Measurements from ENCODE around the gene PTPRJ. TPM values are rescaled to one million over a fixed set of nuclear protein-coding genes. Genes with fewer than 3 reads are reported as not detected.

The PTPRJ gene
- total RNA-seq, 1 donor from 2014 or later: 24.3 TPM

- H3K27me3 Mint-ChIP-seq (ENCODE audit: low read depth): no peaks in the 10 kb centered on the region
- H3K27ac Mint-ChIP-seq (ENCODE audit: unreplicated experiment): no peak overlapping the region
- peaks cover 21% of the 10 kb centered on the region for H3K4me1 Mint-ChIP-seq
- H3K36me3 Mint-ChIP-seq (ENCODE audit: low read depth): peaks cover 22% of the 10 kb centered on the region
- TF ChIP-seq, protein P1, sequence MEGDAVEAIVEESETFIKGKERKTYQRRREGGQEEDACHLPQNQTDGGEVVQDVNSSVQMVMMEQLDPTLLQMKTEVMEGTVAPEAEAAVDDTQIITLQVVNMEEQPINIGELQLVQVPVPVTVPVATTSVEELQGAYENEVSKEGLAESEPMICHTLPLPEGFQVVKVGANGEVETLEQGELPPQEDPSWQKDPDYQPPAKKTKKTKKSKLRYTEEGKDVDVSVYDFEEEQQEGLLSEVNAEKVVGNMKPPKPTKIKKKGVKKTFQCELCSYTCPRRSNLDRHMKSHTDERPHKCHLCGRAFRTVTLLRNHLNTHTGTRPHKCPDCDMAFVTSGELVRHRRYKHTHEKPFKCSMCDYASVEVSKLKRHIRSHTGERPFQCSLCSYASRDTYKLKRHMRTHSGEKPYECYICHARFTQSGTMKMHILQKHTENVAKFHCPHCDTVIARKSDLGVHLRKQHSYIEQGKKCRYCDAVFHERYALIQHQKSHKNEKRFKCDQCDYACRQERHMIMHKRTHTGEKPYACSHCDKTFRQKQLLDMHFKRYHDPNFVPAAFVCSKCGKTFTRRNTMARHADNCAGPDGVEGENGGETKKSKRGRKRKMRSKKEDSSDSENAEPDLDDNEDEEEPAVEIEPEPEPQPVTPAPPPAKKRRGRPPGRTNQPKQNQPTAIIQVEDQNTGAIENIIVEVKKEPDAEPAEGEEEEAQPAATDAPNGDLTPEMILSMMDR (conservative IDR thresholded peaks at IDR 0.05): no peak
- DNase-seq (ENCODE audit: low read depth, low spot score): no peak
- no peaks in the 10 kb centered on the region for H3K9me3 Mint-ChIP-seq
- H3K4me3 Mint-ChIP-seq: no peak overlapping the region
Observed at GRCh38 chr11:48142889-48143288, 162.5 kb downstream of the PTPRJ start.

- H3K4me3 Mint-ChIP-seq: no peak overlapping the region
- H3K27me3 Mint-ChIP-seq (ENCODE audit: low read depth): no peaks in the 10 kb centered on the region
- H3K9me3 Mint-ChIP-seq: peaks cover 7% of the 10 kb centered on the region
- H3K27ac Mint-ChIP-seq (ENCODE audit: unreplicated experiment): no peak overlapping the region
- DNase-seq (ENCODE audit: low read depth, low spot score): no peak
- H3K4me1 Mint-ChIP-seq: no peaks in the 10 kb centered on the region
- peaks cover 30% of the 10 kb centered on the region for H3K36me3 Mint-ChIP-seq (ENCODE audit: low read depth)
- TF ChIP-seq, protein P1 (conservative IDR thresholded peaks at IDR 0.05): no peak
Observed at GRCh38 chr11:48148749-48149148, 168.4 kb downstream of the PTPRJ start.

DNA sequence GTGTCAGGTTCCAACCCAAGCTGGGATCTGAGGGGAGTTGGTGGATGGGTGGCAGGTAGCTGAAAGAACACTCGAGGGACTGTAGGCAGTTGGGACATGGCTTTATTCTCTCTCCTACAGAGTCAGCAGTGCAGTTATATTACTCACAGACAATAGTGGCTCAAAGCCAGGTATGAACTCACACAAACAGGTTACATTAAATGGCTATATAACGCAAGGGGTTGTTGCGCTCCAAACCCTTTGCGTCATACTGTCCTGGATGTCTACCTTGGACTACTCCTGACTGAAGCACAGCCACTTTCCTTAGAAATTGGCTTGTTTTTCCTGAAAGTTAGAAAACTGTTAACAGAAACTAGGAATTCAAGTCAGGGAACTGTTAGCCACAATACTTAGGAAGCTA, 169.9 kb downstream of the PTPRJ start:
- Mint-ChIP-seq H3K4me1 (no peaks in the 10 kb centered on the region), H3K36me3 (ENCODE audit: low read depth) (peaks cover 30% of the 10 kb centered on the region)
- TF ChIP-seq, protein P1 (conservative IDR thresholded peaks at IDR 0.05): no peak

GRCh38 chr11:48154151-48154550, 173.8 kb downstream of the PTPRJ start:
- TF ChIP-seq, protein P1 (conservative IDR thresholded peaks at IDR 0.05): no peak
- Mint-ChIP-seq H3K4me3 (no peak overlapping the region), H3K4me1 (no peaks in the 10 kb centered on the region), H3K36me3 (ENCODE audit: low read depth) (peaks cover 36% of the 10 kb centered on the region), H3K27me3 (ENCODE audit: low read depth) (no peaks in the 10 kb centered on the region), H3K9me3 (peaks cover 8% of the 10 kb centered on the region), H3K27ac (ENCODE audit: unreplicated experiment) (no peak overlapping the region)
- DNase-seq (ENCODE audit: low read depth, low spot score): no peak

More for the DNA sequence above, 169.9 kb downstream of the PTPRJ start:
- H3K27me3 Mint-ChIP-seq (ENCODE audit: low read depth): no peaks in the 10 kb centered on the region
- peaks cover 8% of the 10 kb centered on the region for H3K9me3 Mint-ChIP-seq
- no peak overlapping the region for H3K27ac Mint-ChIP-seq (ENCODE audit: unreplicated experiment)
- no peak overlapping the region for H3K4me3 Mint-ChIP-seq
- DNase-seq (ENCODE audit: low read depth, low spot score): no peak

GRCh38 chr11:48161951-48162884, 181.9 kb downstream of the PTPRJ start:
- DNase-seq (ENCODE audit: low read depth, low spot score): no peak
- Mint-ChIP-seq H3K27me3 (ENCODE audit: low read depth) (no peaks in the 10 kb centered on the region), H3K36me3 (ENCODE audit: low read depth) (peaks cover 24% of the 10 kb centered on the region), H3K27ac (ENCODE audit: unreplicated experiment) (no peak overlapping the region), H3K4me1 (no peaks in the 10 kb centered on the region), H3K4me3 (no peak overlapping the region), H3K9me3 (no peaks in the 10 kb centered on the region)
- TF ChIP-seq, protein P1 (conservative IDR thresholded peaks at IDR 0.05): no peak
